ENCODE data around the gene MLN. TPM values are rescaled to one million over a fixed set of nuclear protein-coding genes. Genes with fewer than 3 reads are reported as not detected.

Gene MLN
- total RNA-seq, 4 donors from 2014 or later = not detected

GRCh38 chr6:33847078-33847477 lies 43.3 kb upstream of the MLN start:
- in situ Hi-C loops (cut with MboI; ENCODE audit: low pct_ligation_motif_present in 1 of 4, low pct_unique_long_range_greater_than_20kb in 1 of 4, low sequenced_read_pairs in 3 of 4) = no loop called here
- TF ChIP-seq, protein P1, sequence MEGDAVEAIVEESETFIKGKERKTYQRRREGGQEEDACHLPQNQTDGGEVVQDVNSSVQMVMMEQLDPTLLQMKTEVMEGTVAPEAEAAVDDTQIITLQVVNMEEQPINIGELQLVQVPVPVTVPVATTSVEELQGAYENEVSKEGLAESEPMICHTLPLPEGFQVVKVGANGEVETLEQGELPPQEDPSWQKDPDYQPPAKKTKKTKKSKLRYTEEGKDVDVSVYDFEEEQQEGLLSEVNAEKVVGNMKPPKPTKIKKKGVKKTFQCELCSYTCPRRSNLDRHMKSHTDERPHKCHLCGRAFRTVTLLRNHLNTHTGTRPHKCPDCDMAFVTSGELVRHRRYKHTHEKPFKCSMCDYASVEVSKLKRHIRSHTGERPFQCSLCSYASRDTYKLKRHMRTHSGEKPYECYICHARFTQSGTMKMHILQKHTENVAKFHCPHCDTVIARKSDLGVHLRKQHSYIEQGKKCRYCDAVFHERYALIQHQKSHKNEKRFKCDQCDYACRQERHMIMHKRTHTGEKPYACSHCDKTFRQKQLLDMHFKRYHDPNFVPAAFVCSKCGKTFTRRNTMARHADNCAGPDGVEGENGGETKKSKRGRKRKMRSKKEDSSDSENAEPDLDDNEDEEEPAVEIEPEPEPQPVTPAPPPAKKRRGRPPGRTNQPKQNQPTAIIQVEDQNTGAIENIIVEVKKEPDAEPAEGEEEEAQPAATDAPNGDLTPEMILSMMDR (IDR thresholded peaks at IDR 0.05) = no peak
- TF ChIP-seq POLR2A (IDR thresholded peaks at IDR 0.05) (no peak), EP300 (IDR thresholded peaks at IDR 0.05; ENCODE audit: low read depth) (no peak), POLR2AphosphoS5 (IDR thresholded peaks at IDR 0.05) (no peak)
- WGBS, 2 donors (ENCODE audit: low coverage in 1 of 2) = 82 to 100% methylated on average over 1 to 6 of the region's 6 CpGs

GRCh38 chr6:33846226-33846625 lies 42.4 kb upstream of the MLN start:
- 78 to 89% methylated on average over 2 of the region's 2 CpGs for WGBS, 2 donors (ENCODE audit: low coverage in 1 of 2)
- intact Hi-C loops (cut with DNase I; ENCODE audit: low total_unique reads) = no loop called here

More at GRCh38 chr6:33847078-33847477, 43.3 kb upstream of the MLN start:
- H3K4me1 ChIP-seq = no peaks in the 10 kb centered on the region
- DNase-seq = no peak
- H3K36me3 ChIP-seq = no peaks in the 10 kb centered on the region
- no peak overlapping the region for H3K27ac ChIP-seq
- no peaks in the 10 kb centered on the region for H3K27me3 ChIP-seq
- no peak overlapping the region for H3K4me3 ChIP-seq
- H3K9me3 ChIP-seq = no peaks in the 10 kb centered on the region
- intact Hi-C loops (cut with DNase I; ENCODE audit: low total_unique reads) = no loop called here

GRCh38 chr6:33845031-33845745 lies 41.4 kb upstream of the MLN start:
- no peak overlapping the region for H3K27ac ChIP-seq
- TF ChIP-seq, protein P1 (IDR thresholded peaks at IDR 0.05) = no peak
- TF ChIP-seq POLR2A (IDR thresholded peaks at IDR 0.05) = no peak
- TF ChIP-seq POLR2AphosphoS5 (IDR thresholded peaks at IDR 0.05) = no peak
- no peak for TF ChIP-seq EP300 (IDR thresholded peaks at IDR 0.05; ENCODE audit: low read depth)
- intact Hi-C loops (cut with DNase I; ENCODE audit: low total_unique reads) = no loop called here
- 53 to 80% methylated on average over 3 to 4 of the region's 4 CpGs for WGBS, 2 donors (ENCODE audit: low coverage in 1 of 2)
- no peak overlapping the region for H3K4me3 ChIP-seq
- H3K36me3 ChIP-seq = no peaks in the 10 kb centered on the region
- no peaks in the 10 kb centered on the region for H3K27me3 ChIP-seq
- DNase-seq = no peak
- H3K9me3 ChIP-seq = no peaks in the 10 kb centered on the region
- peaks cover 0 to 8% (median 2%) of the 10 kb centered on the region in 4 donors for H3K4me1 ChIP-seq
- in situ Hi-C loops (cut with MboI; ENCODE audit: low pct_ligation_motif_present in 1 of 4, low pct_unique_long_range_greater_than_20kb in 1 of 4, low sequenced_read_pairs in 3 of 4) = no loop called here

More at GRCh38 chr6:33846226-33846625, 42.4 kb upstream of the MLN start:
- H3K36me3 ChIP-seq = no peaks in the 10 kb centered on the region
- in situ Hi-C loops (cut with MboI; ENCODE audit: low pct_ligation_motif_present in 1 of 4, low pct_unique_long_range_greater_than_20kb in 1 of 4, low sequenced_read_pairs in 3 of 4) = no loop called here
- no peak overlapping the region for H3K4me3 ChIP-seq
- no peak for TF ChIP-seq EP300 (IDR thresholded peaks at IDR 0.05; ENCODE audit: low read depth)
- TF ChIP-seq, protein P1 (IDR thresholded peaks at IDR 0.05) = no peak
- no peak for TF ChIP-seq POLR2AphosphoS5 (IDR thresholded peaks at IDR 0.05)
- no peaks in the 10 kb centered on the region for H3K4me1 ChIP-seq
- H3K27me3 ChIP-seq = no peaks in the 10 kb centered on the region
- H3K27ac ChIP-seq = no peak overlapping the region
- H3K9me3 ChIP-seq = no peaks in the 10 kb centered on the region
- no peak for DNase-seq

- no peak overlapping the region for H3K4me3 ChIP-seq
- DNase-seq = no peak
- no peaks in the 10 kb centered on the region for H3K36me3 ChIP-seq
- in situ Hi-C loops (cut with MboI; ENCODE audit: low pct_ligation_motif_present in 1 of 4, low pct_unique_long_range_greater_than_20kb in 1 of 4, low sequenced_read_pairs in 3 of 4) (no loop called here), intact Hi-C loops (cut with DNase I; ENCODE audit: low total_unique reads) (no loop called here)
- no peak overlapping the region for H3K27ac ChIP-seq
- no peaks in the 10 kb centered on the region for H3K9me3 ChIP-seq
- peaks cover 0 to 19% (median 5%) of the 10 kb centered on the region in 4 donors for H3K4me1 ChIP-seq
- WGBS, 2 donors (ENCODE audit: low coverage in 1 of 2) = 77 to 80% methylated on average over 4 to 24 of the region's 24 CpGs
- TF ChIP-seq POLR2A (IDR thresholded peaks at IDR 0.05) = no peak
- TF ChIP-seq EP300 (IDR thresholded peaks at IDR 0.05; ENCODE audit: low read depth) = no peak
- TF ChIP-seq, protein P1 (IDR thresholded peaks at IDR 0.05) = no peak
- no peak for TF ChIP-seq POLR2AphosphoS5 (IDR thresholded peaks at IDR 0.05)
- no peaks in the 10 kb centered on the region for H3K27me3 ChIP-seq
Observed at GRCh38 chr6:33843131-33844121, 39.6 kb upstream of the MLN start.

Data from transverse colon (tissue), 4 donors.